WTC11 (cell line): Measurements from ENCODE around the gene DNAJB12. TPM values are rescaled to one million over a fixed set of nuclear protein-coding genes. Genes with fewer than 3 reads are reported as not detected.
"Not testable (repeated sequence)": the region's sequence is repeated elsewhere in the genome, so short reads cannot be mapped to it uniquely, and the experiment has no call there.

Source experiments
- ATAC-seq: fragments of 200-7000 bp; cut with Tn5 transposase; 2 replicates; pipeline ENCODE4 v1.10.0; 2021; ENCODE audit warnings: mild to moderate bottlenecking, moderate library complexity
- CTCF ChIA-PET: fragments of 300-600 bp; sonication (Branson Sonifier 250); formaldehyde crosslinking; loops from one replicate; lab custom pipeline; 2021; ENCODE audit warnings: antibody characterized with exemption; lab: Charles Lee
- POLR2A ChIA-PET: fragments of 350-600 bp; sonication (Branson Sonifier 250); formaldehyde crosslinking; loops from one replicate; lab custom pipeline; 2021; ENCODE audit warnings: antibody characterized with exemption; lab: Charles Lee
- DNase-seq: peaks from one replicate; pipeline ENCODE4 v3.0.0; 2021; ENCODE audit warnings: low spot score
- H3K27ac Mint-ChIP-seq: 2 replicates; pipeline ENCODE4 v1.8.0; 2021; ENCODE audit warnings: mixed read lengths
- H3K27me3 Mint-ChIP-seq: 2 replicates; pipeline ENCODE4 v1.8.0; 2021; ENCODE audit warnings: low read depth, mild to moderate bottlenecking, moderate library complexity, mixed read lengths
- H3K36me3 Mint-ChIP-seq: 2 replicates; pipeline ENCODE4 v1.8.0; 2021; ENCODE audit warnings: mixed read lengths
- H3K4me1 Mint-ChIP-seq: 2 replicates; pipeline ENCODE4 v1.8.0; 2022; ENCODE audit warnings: mixed read lengths
- H3K4me3 Mint-ChIP-seq: 2 replicates; pipeline ENCODE4 v1.8.0; 2021; ENCODE audit warnings: mild to moderate bottlenecking, moderate library complexity, mixed read lengths
- H3K9me3 Mint-ChIP-seq: 2 replicates; pipeline ENCODE4 v1.8.0; 2021; ENCODE audit warnings: mixed read lengths
- ELF4 ChIP-seq: sonication (generic); formaldehyde crosslinking; IDR thresholded peaks from 2 replicates; pipeline ENCODE4 v1.8.1; 2022; ENCODE audit warnings: low read depth, mild to moderate bottlenecking, moderate library complexity, missing genetic modification reagents
- FOXP1 ChIP-seq: sonication (generic); formaldehyde crosslinking; IDR thresholded peaks from 2 replicates; pipeline ENCODE4 v1.8.0; 2022; ENCODE audit warnings: missing genetic modification reagents, mild to moderate bottlenecking, moderate library complexity, borderline replicate concordance
- GABPB1 ChIP-seq: sonication (generic); formaldehyde crosslinking; IDR thresholded peaks from 2 replicates; pipeline ENCODE4 v1.8.1; 2023; ENCODE audit warnings: mild to moderate bottlenecking, missing genetic modification reagents
- MXD4 ChIP-seq: fragments of 250-450 bp; sonication (Bioruptor Pico); IDR thresholded peaks from 2 replicates; pipeline ENCODE4 v1.8.0; 2021; ENCODE audit warnings: mild to moderate bottlenecking, moderate library complexity, borderline replicate concordance
- NFE2L1 ChIP-seq: sonication (generic); formaldehyde crosslinking; IDR thresholded peaks from 2 replicates; pipeline ENCODE4 v1.8.1; 2023; ENCODE audit warnings: missing genetic modification reagents
- NR1H2 ChIP-seq: sonication (generic); formaldehyde crosslinking; IDR thresholded peaks from 2 replicates; pipeline ENCODE4 v1.9.0; 2021; ENCODE audit warnings: mild to moderate bottlenecking, moderate library complexity, missing genetic modification reagents
- OVOL2 ChIP-seq: fragments of 250-450 bp; sonication (Bioruptor Pico); IDR thresholded peaks from 2 replicates; pipeline ENCODE4 v1.9.0; 2021; ENCODE audit warnings: mild to moderate bottlenecking, borderline replicate concordance
- RELA ChIP-seq: sonication (generic); formaldehyde crosslinking; IDR thresholded peaks from 2 replicates; pipeline ENCODE4 v1.8.1; 2022; ENCODE audit warnings: missing genetic modification reagents, mild to moderate bottlenecking, borderline replicate concordance
- ZNF232 ChIP-seq: sonication (generic); formaldehyde crosslinking; IDR thresholded peaks from 2 replicates; pipeline ENCODE4 v1.8.0; 2022; ENCODE audit warnings: mild to moderate bottlenecking, missing genetic modification reagents
- total RNA-seq: library from RNA; stranded (reverse); gene quantifications from 3 replicates; pipeline ENCODE4 v1.2.3, GENCODE V29; 2021
- TF ChIP-seq, protein P1 (sequence below): sonication (generic); formaldehyde crosslinking; IDR thresholded peaks from 2 replicates; pipeline ENCODE4 v1.8.1; 2022; ENCODE audit warnings: low read depth, mild to moderate bottlenecking, moderate library complexity, missing genetic modification reagents, borderline replicate concordance
- TF ChIP-seq, protein P2 (sequence below): sonication (generic); formaldehyde crosslinking; IDR thresholded peaks from 2 replicates; pipeline ENCODE4 v1.8.1; 2023; ENCODE audit warnings: mild to moderate bottlenecking, missing genetic modification reagents
- TF ChIP-seq, protein P3 (sequence below): fragments of 250-450 bp; sonication (Bioruptor Pico); IDR thresholded peaks from 2 replicates; pipeline ENCODE4 v1.9.0; 2021; ENCODE audit warnings: mild to moderate bottlenecking, borderline replicate concordance
- TF ChIP-seq, protein P4 (sequence below): sonication (generic); formaldehyde crosslinking; IDR thresholded peaks from 2 replicates; pipeline ENCODE4 v1.8.1; 2023; ENCODE audit warnings: mild to moderate bottlenecking, missing genetic modification reagents, moderate library complexity
- TF ChIP-seq, protein P5 (sequence below): sonication (generic); formaldehyde crosslinking; IDR thresholded peaks from 2 replicates; pipeline ENCODE4 v1.8.0; 2022; ENCODE audit warnings: mild to moderate bottlenecking, missing genetic modification reagents

DNAJB12 gene
- total RNA-seq, 1 experiment from 2014 or later: 21.6 TPM

DNA sequence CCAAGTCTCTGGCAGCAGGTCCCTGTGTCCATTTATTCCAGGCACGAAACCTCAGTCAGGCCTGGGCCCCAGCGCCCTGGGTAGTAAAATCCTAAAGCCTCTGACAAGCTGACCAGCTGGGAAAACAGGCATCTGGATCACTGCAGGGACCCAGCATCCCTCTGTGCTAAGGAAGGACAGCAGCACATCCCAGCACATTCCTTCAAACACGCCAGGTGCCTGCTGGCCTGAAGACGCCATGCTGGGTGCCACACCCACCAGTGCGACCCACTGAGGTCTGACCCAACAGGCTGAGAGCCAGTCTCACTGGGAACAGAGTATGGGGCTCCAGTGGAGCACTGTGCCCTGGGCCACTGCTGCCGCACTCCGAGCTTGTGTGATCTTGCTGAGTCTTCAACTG lies 6.4 kb downstream of the DNAJB12 start (continued):
- TF ChIP-seq, protein P1, sequence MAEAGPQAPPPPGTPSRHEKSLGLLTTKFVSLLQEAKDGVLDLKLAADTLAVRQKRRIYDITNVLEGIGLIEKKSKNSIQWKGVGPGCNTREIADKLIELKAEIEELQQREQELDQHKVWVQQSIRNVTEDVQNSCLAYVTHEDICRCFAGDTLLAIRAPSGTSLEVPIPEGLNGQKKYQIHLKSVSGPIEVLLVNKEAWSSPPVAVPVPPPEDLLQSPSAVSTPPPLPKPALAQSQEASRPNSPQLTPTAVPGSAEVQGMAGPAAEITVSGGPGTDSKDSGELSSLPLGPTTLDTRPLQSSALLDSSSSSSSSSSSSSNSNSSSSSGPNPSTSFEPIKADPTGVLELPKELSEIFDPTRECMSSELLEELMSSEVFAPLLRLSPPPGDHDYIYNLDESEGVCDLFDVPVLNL (CRISPR knock-in tag): no peak
- TF ChIP-seq NFE2L1 (CRISPR knock-in tag) (no peak), GABPB1 (CRISPR knock-in tag) (no peak), OVOL2 (CRISPR knock-in tag) (no peak), NR1H2 (CRISPR knock-in tag) (no peak)
- TF ChIP-seq, protein P2, sequence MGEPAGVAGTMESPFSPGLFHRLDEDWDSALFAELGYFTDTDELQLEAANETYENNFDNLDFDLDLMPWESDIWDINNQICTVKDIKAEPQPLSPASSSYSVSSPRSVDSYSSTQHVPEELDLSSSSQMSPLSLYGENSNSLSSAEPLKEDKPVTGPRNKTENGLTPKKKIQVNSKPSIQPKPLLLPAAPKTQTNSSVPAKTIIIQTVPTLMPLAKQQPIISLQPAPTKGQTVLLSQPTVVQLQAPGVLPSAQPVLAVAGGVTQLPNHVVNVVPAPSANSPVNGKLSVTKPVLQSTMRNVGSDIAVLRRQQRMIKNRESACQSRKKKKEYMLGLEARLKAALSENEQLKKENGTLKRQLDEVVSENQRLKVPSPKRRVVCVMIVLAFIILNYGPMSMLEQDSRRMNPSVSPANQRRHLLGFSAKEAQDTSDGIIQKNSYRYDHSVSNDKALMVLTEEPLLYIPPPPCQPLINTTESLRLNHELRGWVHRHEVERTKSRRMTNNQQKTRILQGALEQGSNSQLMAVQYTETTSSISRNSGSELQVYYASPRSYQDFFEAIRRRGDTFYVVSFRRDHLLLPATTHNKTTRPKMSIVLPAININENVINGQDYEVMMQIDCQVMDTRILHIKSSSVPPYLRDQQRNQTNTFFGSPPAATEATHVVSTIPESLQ: no peak

DNA sequence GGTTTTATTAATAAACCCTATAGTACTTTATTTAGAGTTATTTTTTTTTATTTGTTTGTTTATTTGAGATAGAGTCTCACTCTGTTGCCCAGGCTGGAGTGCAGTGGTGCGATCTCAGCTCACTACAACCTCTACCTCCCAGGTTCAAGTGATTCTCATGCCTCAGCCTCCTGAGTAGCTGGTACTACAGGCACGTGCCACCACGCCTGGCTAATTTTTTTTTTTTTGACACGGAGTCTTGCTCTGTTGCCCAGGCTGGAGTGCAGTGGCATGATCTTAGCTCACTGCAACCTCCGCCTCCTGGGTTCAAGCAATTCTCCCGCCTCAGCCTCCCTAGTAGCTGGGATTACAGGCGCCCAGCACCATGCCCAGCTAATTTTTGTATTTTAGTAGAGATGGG lies 8.6 kb downstream of the DNAJB12 start:
- H3K4me1 Mint-ChIP-seq, H3K36me3 Mint-ChIP-seq, ATAC-seq, H3K4me3 Mint-ChIP-seq, DNase-seq, CTCF ChIA-PET, H3K27me3 Mint-ChIP-seq, H3K27ac Mint-ChIP-seq, H3K9me3 Mint-ChIP-seq: not testable (repeated sequence)
- POLR2A ChIA-PET: interaction anchor here (0.7 kb wide), 1 partner anchor 910 kb away, joined by 4 read pairs; no protein-coding TSS in a partner anchor

DNA sequence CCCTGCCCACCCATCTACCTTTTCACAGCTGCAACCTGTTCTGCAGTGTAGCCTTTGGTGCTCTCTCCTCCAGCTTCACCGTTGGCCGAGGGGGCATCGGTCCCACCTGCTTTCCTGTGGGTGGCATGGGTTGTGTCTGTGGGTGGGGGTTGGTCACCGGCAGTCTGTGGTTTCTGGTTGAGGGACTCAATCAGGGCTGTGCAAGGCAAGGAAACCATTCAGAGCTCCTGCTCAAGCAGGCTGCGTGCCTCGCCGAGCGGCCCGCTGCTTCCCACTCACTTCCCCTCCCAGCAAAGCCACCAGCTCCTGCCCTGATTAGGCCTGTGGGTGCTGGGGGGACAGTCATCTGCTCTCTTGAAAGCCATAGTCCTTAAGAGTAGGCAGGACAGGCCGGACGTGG lies 9.8 kb downstream of the DNAJB12 start:
- POLR2A ChIA-PET: no interaction called here
- Mint-ChIP-seq H3K9me3 (no peaks in the 10 kb centered on the region), H3K27ac (no peak overlapping the region)
- TF ChIP-seq ZNF232 (CRISPR knock-in tag): no peak
- TF ChIP-seq MXD4 (CRISPR knock-in tag): no peak
- TF ChIP-seq ELF4 (CRISPR knock-in tag): no peak
- no peak for TF ChIP-seq RELA
- TF ChIP-seq, protein P3, sequence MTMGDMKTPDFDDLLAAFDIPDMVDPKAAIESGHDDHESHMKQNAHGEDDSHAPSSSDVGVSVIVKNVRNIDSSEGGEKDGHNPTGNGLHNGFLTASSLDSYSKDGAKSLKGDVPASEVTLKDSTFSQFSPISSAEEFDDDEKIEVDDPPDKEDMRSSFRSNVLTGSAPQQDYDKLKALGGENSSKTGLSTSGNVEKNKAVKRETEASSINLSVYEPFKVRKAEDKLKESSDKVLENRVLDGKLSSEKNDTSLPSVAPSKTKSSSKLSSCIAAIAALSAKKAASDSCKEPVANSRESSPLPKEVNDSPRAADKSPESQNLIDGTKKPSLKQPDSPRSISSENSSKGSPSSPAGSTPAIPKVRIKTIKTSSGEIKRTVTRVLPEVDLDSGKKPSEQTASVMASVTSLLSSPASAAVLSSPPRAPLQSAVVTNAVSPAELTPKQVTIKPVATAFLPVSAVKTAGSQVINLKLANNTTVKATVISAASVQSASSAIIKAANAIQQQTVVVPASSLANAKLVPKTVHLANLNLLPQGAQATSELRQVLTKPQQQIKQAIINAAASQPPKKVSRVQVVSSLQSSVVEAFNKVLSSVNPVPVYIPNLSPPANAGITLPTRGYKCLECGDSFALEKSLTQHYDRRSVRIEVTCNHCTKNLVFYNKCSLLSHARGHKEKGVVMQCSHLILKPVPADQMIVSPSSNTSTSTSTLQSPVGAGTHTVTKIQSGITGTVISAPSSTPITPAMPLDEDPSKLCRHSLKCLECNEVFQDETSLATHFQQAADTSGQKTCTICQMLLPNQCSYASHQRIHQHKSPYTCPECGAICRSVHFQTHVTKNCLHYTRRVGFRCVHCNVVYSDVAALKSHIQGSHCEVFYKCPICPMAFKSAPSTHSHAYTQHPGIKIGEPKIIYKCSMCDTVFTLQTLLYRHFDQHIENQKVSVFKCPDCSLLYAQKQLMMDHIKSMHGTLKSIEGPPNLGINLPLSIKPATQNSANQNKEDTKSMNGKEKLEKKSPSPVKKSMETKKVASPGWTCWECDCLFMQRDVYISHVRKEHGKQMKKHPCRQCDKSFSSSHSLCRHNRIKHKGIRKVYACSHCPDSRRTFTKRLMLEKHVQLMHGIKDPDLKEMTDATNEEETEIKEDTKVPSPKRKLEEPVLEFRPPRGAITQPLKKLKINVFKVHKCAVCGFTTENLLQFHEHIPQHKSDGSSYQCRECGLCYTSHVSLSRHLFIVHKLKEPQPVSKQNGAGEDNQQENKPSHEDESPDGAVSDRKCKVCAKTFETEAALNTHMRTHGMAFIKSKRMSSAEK (CRISPR knock-in tag): no peak
- TF ChIP-seq, protein P4, sequence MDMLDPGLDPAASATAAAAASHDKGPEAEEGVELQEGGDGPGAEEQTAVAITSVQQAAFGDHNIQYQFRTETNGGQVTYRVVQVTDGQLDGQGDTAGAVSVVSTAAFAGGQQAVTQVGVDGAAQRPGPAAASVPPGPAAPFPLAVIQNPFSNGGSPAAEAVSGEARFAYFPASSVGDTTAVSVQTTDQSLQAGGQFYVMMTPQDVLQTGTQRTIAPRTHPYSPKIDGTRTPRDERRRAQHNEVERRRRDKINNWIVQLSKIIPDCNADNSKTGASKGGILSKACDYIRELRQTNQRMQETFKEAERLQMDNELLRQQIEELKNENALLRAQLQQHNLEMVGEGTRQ (CRISPR knock-in tag): no peak
- no peak for TF ChIP-seq FOXP1 (CRISPR knock-in tag)
- TF ChIP-seq, protein P5, sequence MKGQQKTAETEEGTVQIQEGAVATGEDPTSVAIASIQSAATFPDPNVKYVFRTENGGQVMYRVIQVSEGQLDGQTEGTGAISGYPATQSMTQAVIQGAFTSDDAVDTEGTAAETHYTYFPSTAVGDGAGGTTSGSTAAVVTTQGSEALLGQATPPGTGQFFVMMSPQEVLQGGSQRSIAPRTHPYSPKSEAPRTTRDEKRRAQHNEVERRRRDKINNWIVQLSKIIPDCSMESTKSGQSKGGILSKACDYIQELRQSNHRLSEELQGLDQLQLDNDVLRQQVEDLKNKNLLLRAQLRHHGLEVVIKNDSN: no peak
- TF ChIP-seq, all 79 proteins: peak for 0
- Mint-ChIP-seq H3K27me3 (no peaks in the 10 kb centered on the region), H3K4me3 (no peak overlapping the region), H3K4me1 (no peaks in the 10 kb centered on the region), H3K36me3 (peaks cover 3% of the 10 kb centered on the region)
- DNase-seq: no peak
- no peak for ATAC-seq
- CTCF ChIA-PET: interaction anchor here (0.5 kb wide), 2 partner anchors 512 to 719 kb away, joined by 3 read pairs; no protein-coding TSS in a partner anchor
